DMS79 (cell line): ENCODE results near the gene PIGK.

Experiments
- DNase-seq: peaks from one replicate; lab custom pipeline; 2025; lab: John Stamatoyannopoulos, UW

The PIGK gene

GRCh38 chr1:77096496-77097255, 122.6 kb downstream of the PIGK start:
- DNase-seq = no peak

- no peak for DNase-seq
Measured at GRCh38 chr1:77095236-77095635, 124.0 kb downstream of the PIGK start.

GRCh38 chr1:77089756-77090155, 129.5 kb downstream of the PIGK start:
- no peak for DNase-seq

- no peak for DNase-seq
Measured at GRCh38 chr1:77085109-77085508, 134.1 kb downstream of the PIGK start.

GRCh38 chr1:77084457-77084856, 134.8 kb downstream of the PIGK start:
- DNase-seq = no peak

GRCh38 chr1:77081834-77082233, 137.4 kb downstream of the PIGK start:
- DNase-seq = no peak

- DNase-seq = no peak
Measured at GRCh38 chr1:77076759-77077158, 142.5 kb downstream of the PIGK start.

GRCh38 chr1:77068013-77068412, 151.2 kb downstream of the PIGK start:
- no peak for DNase-seq

GRCh38 chr1:77065693-77066342, 153.4 kb downstream of the PIGK start:
- no peak for DNase-seq

GRCh38 chr1:77064246-77064645, 155.0 kb downstream of the PIGK start:
- DNase-seq = no peak

GRCh38 chr1:77063118-77063517, 156.1 kb downstream of the PIGK start:
- no peak for DNase-seq

GRCh38 chr1:77061162-77061561, 158.1 kb downstream of the PIGK start:
- DNase-seq = no peak

- DNase-seq = no peak
Measured at GRCh38 chr1:77060000-77060399, 159.2 kb downstream of the PIGK start.

- no peak for DNase-seq
Measured at GRCh38 chr1:77057994-77058585, 161.1 kb downstream of the PIGK start.

- no peak for DNase-seq
Measured at GRCh38 chr1:77056525-77056924, 162.7 kb downstream of the PIGK start.

- DNase-seq = no peak
Measured at GRCh38 chr1:77051425-77051824, 167.8 kb downstream of the PIGK start.

GRCh38 chr1:77048615-77049005, 170.6 kb downstream of the PIGK start:
- DNase-seq = no peak

GRCh38 chr1:77047978-77048614, 171.1 kb downstream of the PIGK start:
- DNase-seq = no peak

GRCh38 chr1:77047575-77047974, 171.7 kb downstream of the PIGK start:
- no peak for DNase-seq

GRCh38 chr1:77044133-77044849, 174.9 kb downstream of the PIGK start:
- no peak for DNase-seq

GRCh38 chr1:77040826-77041225, 178.4 kb downstream of the PIGK start:
- no peak for DNase-seq

- DNase-seq = no peak
Measured at GRCh38 chr1:77039739-77040138, 179.5 kb downstream of the PIGK start.
